ENCODE measurements around the gene PTPRM. TPM values are rescaled to one million over a fixed set of nuclear protein-coding genes. Genes with fewer than 3 reads are reported as not detected.

Gene PTPRM
- total RNA-seq, 4 donors from 2014 or later, result 206 to 337 (median 255) TPM

GRCh38 chr18:8247700-8248099 lies 680.6 kb downstream of the PTPRM start:
- TF ChIP-seq CTCF (IDR thresholded peaks at IDR 0.05; ENCODE audit: low read depth), result no peak

- TF ChIP-seq CTCF (IDR thresholded peaks at IDR 0.05; ENCODE audit: low read depth), result no peak
These were observed 681.5 kb downstream of the PTPRM start for GRCh38 chr18:8248576-8248975.

GRCh38 chr18:8249811-8250210 lies 682.7 kb downstream of the PTPRM start:
- TF ChIP-seq CTCF (IDR thresholded peaks at IDR 0.05; ENCODE audit: low read depth), result no peak

- no peak for TF ChIP-seq CTCF (IDR thresholded peaks at IDR 0.05; ENCODE audit: low read depth)
These were observed 685.3 kb downstream of the PTPRM start for GRCh38 chr18:8252371-8252770.

- no peak for TF ChIP-seq CTCF (IDR thresholded peaks at IDR 0.05; ENCODE audit: low read depth)
These were observed 686.8 kb downstream of the PTPRM start for GRCh38 chr18:8253944-8254343.

- TF ChIP-seq CTCF (IDR thresholded peaks at IDR 0.05; ENCODE audit: low read depth), result no peak
These were observed 687.5 kb downstream of the PTPRM start for GRCh38 chr18:8254654-8255053.

- no peak for TF ChIP-seq CTCF (IDR thresholded peaks at IDR 0.05; ENCODE audit: low read depth)
These were observed 690.8 kb downstream of the PTPRM start for GRCh38 chr18:8257851-8258434.

Data from subcutaneous adipose tissue (tissue), 4 donors.